Mucosa of rectum (tissue), 2 donors: ENCODE results near the gene HLA-DRB1.

ENCODE experiments used
- H3K27ac ChIP-seq, 2 donors: one replicate each; pipeline ENCODE4 v1.7.0; 2013; ENCODE audit warnings: inconsistent platforms in 2 of 2, low read depth in 2 of 2, low read length in 2 of 2
- H3K27me3 ChIP-seq, 2 donors: one replicate each; pipeline ENCODE4 v1.7.0; 2013; ENCODE audit warnings: low read length in 2 of 2; ENCODE audit not compliant: control insufficient read depth in 2 of 2, insufficient read depth in 2 of 2
- H3K36me3 ChIP-seq, 2 donors: one replicate each; pipeline ENCODE4 v1.7.0; 2013; ENCODE audit warnings: low read length in 2 of 2; ENCODE audit not compliant: control insufficient read depth in 2 of 2, insufficient read depth in 2 of 2
- H3K4me1 ChIP-seq, 2 donors: one replicate each; pipeline ENCODE4 v1.7.0; 2013; ENCODE audit warnings: low read length in 2 of 2, mild to moderate bottlenecking in 1 of 2; ENCODE audit not compliant: control insufficient read depth in 2 of 2, insufficient read depth in 2 of 2
- H3K4me3 ChIP-seq, 2 donors: one replicate each; pipeline ENCODE4 v1.7.0; 2013; ENCODE audit warnings: low read length in 2 of 2
- H3K9ac ChIP-seq, 2 donors: one replicate each; pipeline ENCODE4 v1.7.0; 2013; ENCODE audit warnings: low read length in 2 of 2, low read depth in 1 of 2, mild to moderate bottlenecking in 1 of 2
- H3K9me3 ChIP-seq, 2 donors: one replicate each; pipeline ENCODE4 v1.7.0; 2013; ENCODE audit warnings: low read length in 2 of 2; ENCODE audit not compliant: control insufficient read depth in 2 of 2
- donor health status: healthy.
- donor health status: Normal muscosa, but diverticular disease.

Gene HLA-DRB1

GRCh38 chr6:32609731-32610640 is 20.3 kb upstream of the HLA-DRB1 start:
- Histone ChIP-seq H3K27me3 (no peaks in the 10 kb centered on the region), H3K4me1 (peaks cover 0 to 2% of the 10 kb centered on the region in 2 donors), H3K4me3 (peak overlapping the region in 1 of 2 donors; percentile 35), H3K9me3 (no peaks in the 10 kb centered on the region), H3K27ac (peak overlapping the region; percentile 5 to 49), H3K9ac (no peak overlapping the region), H3K36me3 (no peaks in the 10 kb centered on the region)

GRCh38 chr6:32609391-32609730 is 19.7 kb upstream of the HLA-DRB1 start:
- Histone ChIP-seq H3K9me3 (no peaks in the 10 kb centered on the region), H3K4me1 (peaks cover 0 to 2% of the 10 kb centered on the region in 2 donors), H3K36me3 (no peaks in the 10 kb centered on the region), H3K27ac (peak overlapping the region in 1 of 2 donors; percentile 1), H3K4me3 (no peak overlapping the region), H3K27me3 (no peaks in the 10 kb centered on the region), H3K9ac (no peak overlapping the region)

GRCh38 chr6:32608362-32608761 is 18.7 kb upstream of the HLA-DRB1 start:
- no peak overlapping the region for H3K4me3 ChIP-seq
- H3K27ac ChIP-seq, result peak overlapping the region in 1 of 2 donors; percentile 11
- no peak overlapping the region for H3K9ac ChIP-seq
- no peaks in the 10 kb centered on the region for H3K36me3 ChIP-seq
- peaks cover 0 to 2% of the 10 kb centered on the region in 2 donors for H3K4me1 ChIP-seq
- H3K27me3 ChIP-seq, result no peaks in the 10 kb centered on the region
- no peaks in the 10 kb centered on the region for H3K9me3 ChIP-seq

GRCh38 chr6:32607988-32608298 is 18.3 kb upstream of the HLA-DRB1 start:
- peak overlapping the region in 1 of 2 donors; percentile 11 for H3K27ac ChIP-seq
- no peaks in the 10 kb centered on the region for H3K9me3 ChIP-seq
- H3K27me3 ChIP-seq, result no peaks in the 10 kb centered on the region
- H3K4me3 ChIP-seq, result no peak overlapping the region
- H3K4me1 ChIP-seq, result peaks cover 0 to 2% of the 10 kb centered on the region in 2 donors
- no peak overlapping the region for H3K9ac ChIP-seq
- H3K36me3 ChIP-seq, result no peaks in the 10 kb centered on the region

- Histone ChIP-seq H3K36me3 (no peaks in the 10 kb centered on the region), H3K4me1 (peaks cover 0 to 2% of the 10 kb centered on the region in 2 donors), H3K4me3 (no peak overlapping the region), H3K27ac (peak overlapping the region in 1 of 2 donors; percentile 11), H3K9me3 (no peaks in the 10 kb centered on the region), H3K9ac (no peak overlapping the region), H3K27me3 (no peaks in the 10 kb centered on the region)
These were observed 17.8 kb upstream of the HLA-DRB1 start for GRCh38 chr6:32607263-32607987.

GRCh38 chr6:32604434-32604877 is 14.8 kb upstream of the HLA-DRB1 start:
- no peaks in the 10 kb centered on the region for H3K36me3 ChIP-seq
- no peaks in the 10 kb centered on the region for H3K4me1 ChIP-seq
- no peak overlapping the region for H3K9ac ChIP-seq
- no peaks in the 10 kb centered on the region for H3K27me3 ChIP-seq
- no peaks in the 10 kb centered on the region for H3K9me3 ChIP-seq
- H3K4me3 ChIP-seq, result peak overlapping the region in 1 of 2 donors; percentile 13
- peak overlapping the region; percentile 50 to 65 for H3K27ac ChIP-seq

GRCh38 chr6:32603888-32604287 is 14.2 kb upstream of the HLA-DRB1 start:
- H3K4me3 ChIP-seq, result no peak overlapping the region
- peak overlapping the region; percentile 50 to 65 for H3K27ac ChIP-seq
- H3K36me3 ChIP-seq, result no peaks in the 10 kb centered on the region
- H3K4me1 ChIP-seq, result no peaks in the 10 kb centered on the region
- no peaks in the 10 kb centered on the region for H3K9me3 ChIP-seq
- no peak overlapping the region for H3K9ac ChIP-seq
- no peaks in the 10 kb centered on the region for H3K27me3 ChIP-seq

GRCh38 chr6:32603222-32603621 is 13.6 kb upstream of the HLA-DRB1 start:
- no peaks in the 10 kb centered on the region for H3K4me1 ChIP-seq
- no peak overlapping the region for H3K4me3 ChIP-seq
- no peak overlapping the region for H3K9ac ChIP-seq
- H3K36me3 ChIP-seq, result no peaks in the 10 kb centered on the region
- H3K9me3 ChIP-seq, result no peaks in the 10 kb centered on the region
- H3K27me3 ChIP-seq, result no peaks in the 10 kb centered on the region
- no peak overlapping the region for H3K27ac ChIP-seq

- no peaks in the 10 kb centered on the region for H3K27me3 ChIP-seq
- H3K9me3 ChIP-seq, result no peaks in the 10 kb centered on the region
- no peak overlapping the region for H3K27ac ChIP-seq
- no peaks in the 10 kb centered on the region for H3K36me3 ChIP-seq
- H3K4me3 ChIP-seq, result no peak overlapping the region
- no peak overlapping the region for H3K9ac ChIP-seq
- no peaks in the 10 kb centered on the region for H3K4me1 ChIP-seq
These were observed 12.7 kb upstream of the HLA-DRB1 start for GRCh38 chr6:32602383-32602782.

GRCh38 chr6:32597024-32597423 is 7.4 kb upstream of the HLA-DRB1 start:
- Histone ChIP-seq H3K27ac (no peak overlapping the region), H3K9ac (no peak overlapping the region), H3K36me3 (no peaks in the 10 kb centered on the region), H3K27me3 (no peaks in the 10 kb centered on the region), H3K4me1 (no peaks in the 10 kb centered on the region), H3K9me3 (no peaks in the 10 kb centered on the region), H3K4me3 (no peak overlapping the region)
